Measurements from ENCODE around the gene TAF11.

DNA sequence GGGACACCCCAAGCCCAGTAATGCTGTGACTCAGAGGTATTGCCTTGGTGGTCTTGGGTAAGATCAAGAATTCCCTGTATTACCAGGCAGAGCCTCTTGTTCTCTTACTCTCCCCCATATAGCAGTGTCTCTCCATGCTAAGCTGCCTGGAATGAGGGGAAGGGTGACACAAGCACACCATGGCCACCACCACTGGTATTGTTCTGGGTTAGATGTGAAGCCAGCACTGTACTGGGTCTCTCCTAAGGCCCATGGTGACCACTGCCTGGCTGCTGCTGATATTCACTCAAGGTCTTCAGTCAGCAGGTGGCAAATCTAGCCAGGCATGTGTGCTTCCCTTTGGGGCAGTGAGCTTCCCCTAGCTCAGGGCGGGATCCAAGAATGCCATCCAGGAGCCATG is 36.5 kb downstream of the TAF11 start:
- TF ChIP-seq, protein P1, sequence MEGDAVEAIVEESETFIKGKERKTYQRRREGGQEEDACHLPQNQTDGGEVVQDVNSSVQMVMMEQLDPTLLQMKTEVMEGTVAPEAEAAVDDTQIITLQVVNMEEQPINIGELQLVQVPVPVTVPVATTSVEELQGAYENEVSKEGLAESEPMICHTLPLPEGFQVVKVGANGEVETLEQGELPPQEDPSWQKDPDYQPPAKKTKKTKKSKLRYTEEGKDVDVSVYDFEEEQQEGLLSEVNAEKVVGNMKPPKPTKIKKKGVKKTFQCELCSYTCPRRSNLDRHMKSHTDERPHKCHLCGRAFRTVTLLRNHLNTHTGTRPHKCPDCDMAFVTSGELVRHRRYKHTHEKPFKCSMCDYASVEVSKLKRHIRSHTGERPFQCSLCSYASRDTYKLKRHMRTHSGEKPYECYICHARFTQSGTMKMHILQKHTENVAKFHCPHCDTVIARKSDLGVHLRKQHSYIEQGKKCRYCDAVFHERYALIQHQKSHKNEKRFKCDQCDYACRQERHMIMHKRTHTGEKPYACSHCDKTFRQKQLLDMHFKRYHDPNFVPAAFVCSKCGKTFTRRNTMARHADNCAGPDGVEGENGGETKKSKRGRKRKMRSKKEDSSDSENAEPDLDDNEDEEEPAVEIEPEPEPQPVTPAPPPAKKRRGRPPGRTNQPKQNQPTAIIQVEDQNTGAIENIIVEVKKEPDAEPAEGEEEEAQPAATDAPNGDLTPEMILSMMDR (conservative IDR thresholded peaks at IDR 0.05; ENCODE audit: low read length), result no peak
- no peak for TF ChIP-seq EZH2phosphoT487 (IDR thresholded peaks at IDR 0.05; ENCODE audit: borderline replicate concordance)
